B cell (primary cell): Measurements from ENCODE around the gene LCE6A. TPM values are rescaled to one million over a fixed set of nuclear protein-coding genes. Genes with fewer than 3 reads are reported as not detected.

Experiments used
- ATAC-seq: fragments of 200-7000 bp; cut with Tn5 transposase; one replicate; pipeline ENCODE4 v1.10.0; 2021; ENCODE audit warnings: low read depth, mild to moderate bottlenecking, moderate number of reproducible peaks, moderate library complexity
- CTCF ChIA-PET: fragments of 350-600 bp; sonication (Branson Sonifier 250); formaldehyde crosslinking; loops from one replicate; lab custom pipeline; 2021; ENCODE audit warnings: antibody characterized with exemption, inconsistent platforms; lab: Charles Lee
- POLR2A ChIA-PET: fragments of 350-600 bp; sonication (Branson Sonifier 250); formaldehyde crosslinking; loops from one replicate; lab custom pipeline; 2021; ENCODE audit warnings: antibody characterized with exemption; lab: Charles Lee
- DNase-seq: peaks from one replicate; pipeline ENCODE4 v3.0.0; 2013
- H2AFZ ChIP-seq: 2 replicates; pipeline ENCODE4 v1.6.1; 2012; ENCODE audit warnings: mild to moderate bottlenecking, low read depth, low read length; ENCODE audit not compliant: insufficient read depth, poor library complexity, severe bottlenecking
- H3K27ac ChIP-seq, 2 donors: 1 replicate in 1 of 2; 2 replicates in 1 of 2; pipeline ENCODE4 v1.5.1; 2012 to 2013; ENCODE audit warnings: low read length in 2 of 2, mild to moderate bottlenecking in 2 of 2, moderate library complexity in 1 of 2
- H3K27me3 ChIP-seq, 4 experiments: fragments of 200-600 bp in 1 of 4; sonication (generic) in 1 of 4; replicated peaks in 1 of 4; 1 replicate in 2 of 4; 2 replicates in 2 of 4; pipeline versions ENCODE4 v1.6.1 to v1.7.0; 2013 to 2016; ENCODE audit warnings: low read length in 3 of 4, mild to moderate bottlenecking in 2 of 4, mixed read lengths in 1 of 4, moderate library complexity in 1 of 4; ENCODE audit not compliant: insufficient read depth in 4 of 4, control insufficient read depth in 3 of 4; ENCODE audit errors: control extremely low read depth in 1 of 4
- H3K36me3 ChIP-seq, 2 experiments: replicated peaks in 1 of 2; 1 replicate in 1 of 2; 2 replicates in 1 of 2; pipeline versions ENCODE4 v1.6.1 to v1.7.1; 2013; ENCODE audit warnings: low read length in 1 of 2; ENCODE audit not compliant: insufficient read depth in 2 of 2, control insufficient read depth in 1 of 2; ENCODE audit errors: control extremely low read depth in 1 of 2, extremely low read depth in 1 of 2
- H3K4me1 ChIP-seq, 2 donors: fragments of 200-600 bp in 1 of 2; sonication (generic) in 1 of 2; 1 replicate in 1 of 2; 2 replicates in 1 of 2; pipeline versions ENCODE4 v1.5.1 to v1.6.1; 2013 to 2017; ENCODE audit warnings: low read length in 2 of 2; ENCODE audit not compliant: control insufficient read depth in 2 of 2, insufficient read depth in 2 of 2
- H3K4me2 ChIP-seq: replicated peaks from 2 replicates; pipeline ENCODE3; 2012; ENCODE audit warnings: mild to moderate bottlenecking, low read depth, low read length; ENCODE audit not compliant: poor library complexity, severe bottlenecking
- H3K4me3 ChIP-seq, 5 experiments: fragments of 200-600 bp in 1 of 5; sonication (generic) in 1 of 5; 1 replicate in 3 of 5; 2 replicates in 2 of 5; pipeline versions ENCODE4 v1.5.1 to v1.7.0; 2011 to 2016; ENCODE audit warnings: low read length in 4 of 5, mild to moderate bottlenecking in 4 of 5, low read depth in 2 of 5, control low read depth in 1 of 5, moderate library complexity in 1 of 5; ENCODE audit not compliant: insufficient read depth in 1 of 5; ENCODE audit errors: control extremely low read depth in 1 of 5, extremely low read depth in 1 of 5
- H3K79me2 ChIP-seq: fragments of 200-600 bp; sonication (generic); one replicate; pipeline ENCODE4 v1.6.0; 2016; ENCODE audit warnings: low read length; ENCODE audit not compliant: control insufficient read depth, insufficient read depth
- H3K9ac ChIP-seq: fragments of 200-600 bp; sonication (generic); 2 replicates; pipeline ENCODE4 v1.6.1; 2017; ENCODE audit warnings: mild to moderate bottlenecking, low read length, moderate library complexity
- H3K9me3 ChIP-seq, 3 donors: one replicate each; pipeline versions ENCODE4 v1.6.1 to v1.7.1; 2013; ENCODE audit warnings: low read length in 2 of 3; ENCODE audit not compliant: control insufficient read depth in 2 of 3, insufficient read depth in 1 of 3; ENCODE audit errors: control extremely low read depth in 1 of 3
- H4K20me1 ChIP-seq: 2 replicates; pipeline ENCODE4 v1.6.0; 2012; ENCODE audit warnings: mild to moderate bottlenecking, low read length; ENCODE audit not compliant: insufficient read depth, control insufficient read depth, poor library complexity, severe bottlenecking
- H3K27ac Mint-ChIP-seq: one replicate; pipeline ENCODE4 v1.8.0; 2021; ENCODE audit warnings: mixed read lengths
- H3K27me3 Mint-ChIP-seq: one replicate; pipeline ENCODE4 v1.8.0; 2021; ENCODE audit warnings: mixed read lengths
- H3K4me1 Mint-ChIP-seq: one replicate; pipeline ENCODE4 v1.8.0; 2021; ENCODE audit warnings: mixed read lengths
- H3K4me3 Mint-ChIP-seq: one replicate; pipeline ENCODE4 v1.8.0; 2021; ENCODE audit warnings: mixed read lengths
- H3K9me3 Mint-ChIP-seq: one replicate; pipeline ENCODE4 v1.8.0; 2022; ENCODE audit warnings: mixed read lengths; ENCODE audit not compliant: insufficient read depth
- EZH2 ChIP-seq: IDR thresholded peaks from 2 replicates; pipeline ENCODE4 v1.6.1; 2012; ENCODE audit warnings: borderline replicate concordance, low read depth, mild to moderate bottlenecking, moderate library complexity, low read length; ENCODE audit not compliant: insufficient read depth, poor library complexity, severe bottlenecking
- whole genome bisulfite sequencing: methylation state at CpG from one replicate; pipeline ENCODE4 v1.1.5; 2013; ENCODE audit warnings: missing lambda C conversion rate; ENCODE audit not compliant: insufficient coverage; 5-methylcytosine and 5-hydroxymethylcytosine counted together
- intact Hi-C: fragments of 100-400 bp; cut with micrococcal nuclease; formaldehyde crosslinking; loops from one replicate; pipeline ENCODE4 v1.10.0; 2022
- polyA plus RNA-seq: library from polyadenylated mRNA; depleted of rRNA; stranded (reverse); fragments of >200 nt; gene quantifications from 2 replicates; pipeline ENCODE4 v1.2.3, GENCODE V29; 2012
- total RNA-seq, 2 donors: library from RNA; stranded (reverse); fragments of 120-200 nt in 1 of 2; gene quantifications; 1 replicate in 1 of 2; 2 replicates in 1 of 2; pipeline versions ENCODE4 v1.2.3 to v1.2.4, GENCODE V29; 2013 to 2022
- TF ChIP-seq, protein P1 (sequence below): fragments of 200-600 bp; IDR thresholded peaks from one replicate; pipeline ENCODE4 v1.8.0; 2022; ENCODE audit warnings: antibody characterized with exemption, mild to moderate bottlenecking

The LCE6A gene
- total and polyA plus RNA-seq, 2 donors (not counting 1 experiment from before 2014, with no cell fraction given): not detected

DNA sequence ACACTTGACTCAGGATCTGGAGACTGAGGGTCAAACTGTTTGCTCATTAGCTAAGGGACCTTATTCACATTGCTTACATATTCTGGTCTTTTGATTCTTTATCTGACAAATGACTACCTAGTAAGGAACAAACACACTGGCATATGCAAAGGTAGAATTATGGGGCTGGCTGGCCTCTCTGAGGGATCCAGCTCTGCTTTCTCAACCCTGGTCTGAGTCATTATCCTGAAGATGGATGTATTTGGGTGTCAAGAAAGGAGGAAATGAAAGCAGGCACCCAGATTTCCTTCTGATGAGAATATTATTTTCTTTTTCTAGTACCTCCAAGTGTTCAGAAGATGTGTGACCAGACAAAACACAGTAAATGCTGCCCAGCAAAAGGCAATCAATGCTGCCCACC is 41.4 kb downstream of the LCE6A start:
- H3K9me3 ChIP-seq: no peaks in the 10 kb centered on the region
- no peak overlapping the region for H3K27ac ChIP-seq
- no peak for DNase-seq
- no peaks in the 10 kb centered on the region for H4K20me1 ChIP-seq
- ChIA-PET POLR2A (no interaction called here), CTCF (interaction anchor here (1.6 kb wide), 1 partner anchor 12 kb away, joined by 3 read pairs; no protein-coding TSS in a partner anchor)
- ATAC-seq: no peak
- no peak overlapping the region for H3K9ac ChIP-seq
- H3K27me3 ChIP-seq: no peaks in the 10 kb centered on the region
- Mint-ChIP-seq H3K4me1 (peaks cover 2% of the 10 kb centered on the region), H3K27me3 (peaks cover 4% of the 10 kb centered on the region), H3K27ac (no peak overlapping the region), H3K9me3 (no peaks in the 10 kb centered on the region), H3K4me3 (no peak overlapping the region)
- no peaks in the 10 kb centered on the region for H3K4me1 ChIP-seq
- intact Hi-C loops: no loop called here
- no peaks in the 10 kb centered on the region for H3K79me2 ChIP-seq
- H3K4me3 ChIP-seq: no peak overlapping the region
- no peak overlapping the region for H2AFZ ChIP-seq
- no peak overlapping the region for H3K4me2 ChIP-seq
- TF ChIP-seq, protein P1, sequence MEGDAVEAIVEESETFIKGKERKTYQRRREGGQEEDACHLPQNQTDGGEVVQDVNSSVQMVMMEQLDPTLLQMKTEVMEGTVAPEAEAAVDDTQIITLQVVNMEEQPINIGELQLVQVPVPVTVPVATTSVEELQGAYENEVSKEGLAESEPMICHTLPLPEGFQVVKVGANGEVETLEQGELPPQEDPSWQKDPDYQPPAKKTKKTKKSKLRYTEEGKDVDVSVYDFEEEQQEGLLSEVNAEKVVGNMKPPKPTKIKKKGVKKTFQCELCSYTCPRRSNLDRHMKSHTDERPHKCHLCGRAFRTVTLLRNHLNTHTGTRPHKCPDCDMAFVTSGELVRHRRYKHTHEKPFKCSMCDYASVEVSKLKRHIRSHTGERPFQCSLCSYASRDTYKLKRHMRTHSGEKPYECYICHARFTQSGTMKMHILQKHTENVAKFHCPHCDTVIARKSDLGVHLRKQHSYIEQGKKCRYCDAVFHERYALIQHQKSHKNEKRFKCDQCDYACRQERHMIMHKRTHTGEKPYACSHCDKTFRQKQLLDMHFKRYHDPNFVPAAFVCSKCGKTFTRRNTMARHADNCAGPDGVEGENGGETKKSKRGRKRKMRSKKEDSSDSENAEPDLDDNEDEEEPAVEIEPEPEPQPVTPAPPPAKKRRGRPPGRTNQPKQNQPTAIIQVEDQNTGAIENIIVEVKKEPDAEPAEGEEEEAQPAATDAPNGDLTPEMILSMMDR: no peak
- no peak for TF ChIP-seq EZH2
- H3K36me3 ChIP-seq: no peaks in the 10 kb centered on the region

DNA sequence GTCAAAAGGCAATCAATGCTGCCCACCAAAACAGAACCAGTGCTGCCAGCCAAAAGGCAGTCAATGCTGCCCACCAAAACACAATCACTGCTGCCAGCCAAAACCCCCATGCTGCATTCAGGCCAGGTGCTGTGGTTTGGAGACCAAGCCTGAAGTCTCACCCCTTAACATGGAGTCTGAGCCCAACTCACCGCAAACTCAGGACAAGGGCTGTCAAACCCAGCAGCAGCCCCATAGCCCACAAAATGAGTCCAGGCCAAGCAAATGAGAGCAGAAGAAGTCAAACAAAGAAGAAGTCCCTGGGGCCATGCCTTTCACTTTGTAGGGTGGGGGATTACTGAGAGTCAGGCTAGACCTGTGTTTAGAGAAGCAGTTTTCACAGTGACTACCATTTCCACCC is 41.9 kb downstream of the LCE6A start:
- intact Hi-C loops: no loop called here
- DNase-seq (no peak), ATAC-seq (no peak)
- Histone ChIP-seq H3K4me2 (no peak overlapping the region), H3K9me3 (no peaks in the 10 kb centered on the region), H3K27ac (no peak overlapping the region), H4K20me1 (no peaks in the 10 kb centered on the region), H2AFZ (no peak overlapping the region), H3K79me2 (no peaks in the 10 kb centered on the region), H3K4me3 (no peak overlapping the region), H3K9ac (no peak overlapping the region), H3K36me3 (no peaks in the 10 kb centered on the region), H3K4me1 (no peaks in the 10 kb centered on the region), H3K27me3 (no peaks in the 10 kb centered on the region)
- Mint-ChIP-seq H3K9me3 (no peaks in the 10 kb centered on the region), H3K4me1 (peaks cover 2% of the 10 kb centered on the region), H3K27ac (no peak overlapping the region), H3K4me3 (no peak overlapping the region), H3K27me3 (peaks cover 4% of the 10 kb centered on the region)
- TF ChIP-seq EZH2: no peak
- whole genome bisulfite sequencing: 86% methylated on average over 1 of the region's 1 CpG
- POLR2A ChIA-PET: no interaction called here
- CTCF ChIA-PET: interaction anchor here (1.6 kb wide), 1 partner anchor 12 kb away, joined by 3 read pairs; no protein-coding TSS in a partner anchor
